IMR-90 (cell line): ENCODE measurements around the gene C19orf25. TPM values are rescaled to one million over a fixed set of nuclear protein-coding genes. Genes with fewer than 3 reads are reported as not detected.

Source experiments
- BHLHE40 ChIP-seq: fragments of 150-350 bp; IDR thresholded peaks from 2 replicates; pipeline ENCODE4 v1.6.1; 2016; ENCODE audit warnings: mild to moderate bottlenecking, low read depth, low read length
- FOS ChIP-seq: fragments of 150-350 bp; IDR thresholded peaks from 2 replicates; pipeline ENCODE4 v1.6.1; 2016; ENCODE audit warnings: low read depth, low read length
- NFE2L2 ChIP-seq: fragments of 150-350 bp; IDR thresholded peaks from 2 replicates; pipeline ENCODE4 v1.6.1; 2016; ENCODE audit warnings: low read depth, mild to moderate bottlenecking, low read length
- POLR2A ChIP-seq: IDR thresholded peaks from 2 replicates; pipeline ENCODE4 v1.6.1; 2012; ENCODE audit warnings: mild to moderate bottlenecking, low read depth, low read length
- polyA plus RNA-seq, 3 experiments: library from polyadenylated mRNA; depleted of rRNA; stranded (reverse); fragments of >200 nt; gene quantifications; 2 replicates each; pipeline ENCODE4 v1.2.3, GENCODE V29; 2012; ENCODE audit warnings: low replicate concordance in 1 of 3
- total RNA-seq: library from RNA; depleted of rRNA; stranded (reverse); fragments of >200 nt; gene quantifications from 2 replicates; pipeline ENCODE4 v1.2.3, GENCODE V29; 2012
- TF ChIP-seq, protein P1 (sequence below): fragments of 150-350 bp; IDR thresholded peaks from 2 replicates; pipeline ENCODE4 v1.6.1; 2017; ENCODE audit warnings: mild to moderate bottlenecking, antibody characterized with exemption, low read length, low read depth

Gene C19orf25
- total and polyA plus RNA-seq, 2 of the 4 experiments (the other 2 are of a cell fraction) = 10.4 to 34.9 TPM

DNA sequence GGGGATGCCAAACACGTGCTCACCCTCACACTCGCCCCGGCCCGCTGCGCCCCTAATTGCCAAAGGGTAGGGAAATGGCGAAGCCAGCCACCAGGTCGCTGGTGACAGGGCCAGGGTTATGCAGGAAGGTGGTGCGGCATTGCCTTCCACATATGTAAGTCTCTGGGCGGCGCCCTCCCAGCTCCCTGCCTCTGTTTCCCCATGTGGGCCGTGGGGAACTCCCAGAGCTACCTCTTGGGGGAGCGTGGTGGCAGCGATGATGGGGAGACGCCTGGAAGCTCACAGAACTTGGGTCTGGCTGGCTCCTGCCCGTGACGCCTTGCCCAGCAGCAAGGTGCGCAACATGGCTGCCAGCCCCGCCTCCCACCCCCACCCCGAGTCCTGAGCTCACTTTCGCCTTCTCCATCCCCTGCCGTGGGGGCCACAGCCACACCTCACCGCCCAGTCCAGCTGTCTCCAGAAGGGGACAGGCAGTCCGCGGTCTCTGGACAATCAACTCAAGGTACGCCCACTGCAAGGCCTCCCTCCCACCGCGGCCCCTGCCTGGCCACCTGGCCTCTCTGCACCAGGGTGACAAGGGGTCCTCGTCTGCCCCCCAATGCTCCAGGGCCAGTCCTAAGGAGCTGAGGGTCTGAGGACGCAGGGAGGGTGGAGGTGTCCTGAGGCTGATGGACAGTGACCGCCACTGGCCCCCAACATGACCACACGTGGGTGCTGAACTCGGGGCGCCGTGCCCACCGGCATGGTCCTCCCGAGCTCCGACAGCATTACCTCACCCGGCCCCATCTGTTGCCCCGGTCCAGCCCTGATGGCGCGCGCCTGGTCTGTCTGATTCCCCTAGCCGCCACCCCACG lies 6.6 kb downstream of the C19orf25 start (continued):
- TF ChIP-seq BHLHE40 (no peak), POLR2A (no peak), NFE2L2 (no peak), FOS (no peak)
- TF ChIP-seq, protein P1, sequence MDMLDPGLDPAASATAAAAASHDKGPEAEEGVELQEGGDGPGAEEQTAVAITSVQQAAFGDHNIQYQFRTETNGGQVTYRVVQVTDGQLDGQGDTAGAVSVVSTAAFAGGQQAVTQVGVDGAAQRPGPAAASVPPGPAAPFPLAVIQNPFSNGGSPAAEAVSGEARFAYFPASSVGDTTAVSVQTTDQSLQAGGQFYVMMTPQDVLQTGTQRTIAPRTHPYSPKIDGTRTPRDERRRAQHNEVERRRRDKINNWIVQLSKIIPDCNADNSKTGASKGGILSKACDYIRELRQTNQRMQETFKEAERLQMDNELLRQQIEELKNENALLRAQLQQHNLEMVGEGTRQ = no peak
